Muscle of arm (tissue), 12 donors: ENCODE data around the gene CCDC81. TPM values are rescaled to one million over a fixed set of nuclear protein-coding genes. Genes with fewer than 3 reads are reported as not detected.
"Not testable (repeated sequence)": the region's sequence is repeated elsewhere in the genome, so short reads cannot be mapped to it uniquely, and the experiment has no call there.

ENCODE experiments used
- DNase-seq: peaks from one replicate; pipeline ENCODE4 v3.0.0-alpha.2; 2013
- polyA plus RNA-seq, 12 donors: library from polyadenylated mRNA; unstranded; fragments of 120-200 nt; gene quantifications; one replicate each; pipeline ENCODE4 v1.2.1, GENCODE V29; 2013; ENCODE audit not compliant: insufficient read length in 12 of 12

Gene CCDC81
- polyA plus RNA-seq, 12 donors, result 0.50 to 1.5 (median 0.88) TPM; not detected in 2

DNA sequence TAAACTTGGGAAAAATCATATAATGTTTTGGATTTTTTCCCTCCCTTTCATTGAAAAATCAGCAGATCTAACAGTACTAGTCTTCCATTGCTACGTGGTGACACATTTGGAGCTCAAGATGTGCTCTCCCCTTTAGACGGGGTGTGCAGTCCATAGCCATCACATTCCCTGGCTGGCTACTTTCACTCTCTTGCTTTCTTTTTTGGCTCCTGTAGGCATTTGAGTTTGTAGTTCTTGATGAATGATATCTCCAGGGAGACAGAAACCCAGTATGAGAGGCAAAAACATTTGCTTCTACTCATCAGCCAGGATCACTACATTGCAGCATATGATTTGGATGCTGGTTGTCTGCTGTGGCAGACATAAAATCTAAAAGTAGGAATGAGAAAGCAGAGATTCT, 12.1 kb downstream of the CCDC81 start:
- DNase-seq, result no peak

DNA sequence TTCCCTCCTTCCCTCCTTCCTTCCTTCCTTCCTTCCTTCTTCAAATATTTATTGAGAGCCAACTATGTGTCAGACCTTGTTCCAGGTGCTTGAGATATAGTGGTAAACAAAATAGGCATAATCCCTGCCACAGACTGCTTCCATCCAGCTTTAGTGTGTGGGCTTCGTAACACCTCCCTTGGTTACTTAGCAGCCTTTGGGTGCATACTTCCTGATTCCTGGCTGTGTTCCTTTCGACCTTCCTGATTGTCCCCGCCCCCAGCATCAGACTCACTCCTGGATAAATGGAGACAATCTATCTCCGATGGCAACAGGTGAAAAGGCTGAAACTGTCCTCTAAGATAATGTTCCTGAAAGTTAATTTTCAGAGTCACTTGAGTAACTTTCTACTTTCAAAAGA, 13.5 kb downstream of the CCDC81 start:
- DNase-seq, result no peak

DNA sequence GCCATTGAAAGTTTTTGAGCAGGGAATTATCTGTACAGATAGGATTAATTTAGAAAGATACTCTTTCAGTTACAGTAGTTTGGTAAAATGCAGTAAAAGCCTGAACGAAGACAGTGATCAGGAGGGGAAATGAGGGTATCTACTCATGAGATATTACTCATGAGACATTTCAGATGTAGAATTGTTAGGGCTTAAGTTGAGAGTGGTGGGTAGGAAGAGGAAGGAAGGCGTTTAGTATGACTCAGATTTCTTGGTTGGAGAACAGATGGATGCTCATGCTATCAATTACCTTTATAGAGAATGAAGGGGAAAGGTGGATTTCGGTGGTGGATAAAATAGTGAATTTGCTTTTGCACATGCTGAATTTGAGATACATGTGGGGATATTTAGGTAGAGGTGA, 15.8 kb downstream of the CCDC81 start:
- DNase-seq, result no peak

DNA sequence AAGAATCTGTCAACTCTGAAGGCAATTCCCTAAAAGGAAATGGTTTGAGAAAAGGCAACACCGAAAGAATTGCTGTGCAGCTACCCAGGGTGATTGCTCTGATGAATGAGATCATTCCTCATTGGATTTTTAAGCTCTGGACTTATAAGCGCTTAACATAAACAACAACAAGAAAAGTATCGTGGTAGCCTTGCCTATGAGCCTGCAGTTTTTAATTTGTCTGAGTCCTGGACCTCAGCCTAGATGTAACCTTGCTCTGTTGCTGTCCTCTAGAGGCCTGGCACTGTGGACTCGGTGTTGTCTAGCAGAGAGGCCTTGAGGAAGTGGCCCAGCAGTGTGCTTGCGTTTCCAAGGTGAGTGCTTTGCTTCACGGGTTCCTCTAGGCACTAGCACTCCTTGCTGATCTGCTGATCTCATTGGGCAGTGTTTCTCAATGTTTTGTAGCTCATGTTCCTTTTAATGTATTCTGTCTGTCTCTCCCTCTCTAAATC, 20.4 kb downstream of the CCDC81 start:
- DNase-seq, result no peak

DNA sequence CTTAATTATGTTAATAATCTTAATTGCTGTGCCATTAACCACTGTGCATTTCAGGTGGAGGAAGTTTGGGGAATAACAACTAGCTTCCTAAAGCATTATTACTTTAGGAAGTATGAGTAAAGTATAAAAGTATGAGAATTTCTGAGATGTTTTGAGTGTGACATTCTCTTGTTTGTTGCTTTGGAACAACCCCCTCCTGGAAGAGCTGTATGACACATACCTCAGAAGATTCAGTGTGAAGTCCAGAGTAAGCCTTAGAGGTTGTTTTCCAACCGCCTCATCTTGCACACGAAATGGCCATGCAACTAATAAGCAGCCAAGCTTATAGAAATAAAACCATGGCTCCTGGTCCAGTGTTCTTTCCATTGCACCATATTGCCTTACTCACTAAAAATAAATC, 21.7 kb downstream of the CCDC81 start:
- no peak for DNase-seq

DNA sequence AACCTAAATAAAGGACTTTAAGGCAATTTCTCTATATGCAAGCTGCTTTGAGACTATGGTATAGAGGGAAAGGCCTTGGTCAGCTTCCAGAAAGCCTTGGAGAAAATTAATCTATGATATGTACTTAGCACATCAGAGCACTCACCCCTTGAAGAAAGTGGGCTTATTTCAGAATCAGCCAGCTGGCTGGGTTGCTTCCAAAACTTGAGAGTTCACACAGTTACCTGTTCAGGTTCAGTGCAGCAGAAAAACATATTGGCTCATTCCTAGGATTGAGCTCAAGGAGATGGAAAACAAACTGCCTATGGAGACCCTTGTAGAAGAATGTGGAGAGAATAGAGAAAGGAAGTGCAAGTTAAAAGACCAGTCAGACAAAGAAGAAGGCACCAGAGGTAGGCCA, 22.7 kb downstream of the CCDC81 start:
- DNase-seq, result no peak

DNA sequence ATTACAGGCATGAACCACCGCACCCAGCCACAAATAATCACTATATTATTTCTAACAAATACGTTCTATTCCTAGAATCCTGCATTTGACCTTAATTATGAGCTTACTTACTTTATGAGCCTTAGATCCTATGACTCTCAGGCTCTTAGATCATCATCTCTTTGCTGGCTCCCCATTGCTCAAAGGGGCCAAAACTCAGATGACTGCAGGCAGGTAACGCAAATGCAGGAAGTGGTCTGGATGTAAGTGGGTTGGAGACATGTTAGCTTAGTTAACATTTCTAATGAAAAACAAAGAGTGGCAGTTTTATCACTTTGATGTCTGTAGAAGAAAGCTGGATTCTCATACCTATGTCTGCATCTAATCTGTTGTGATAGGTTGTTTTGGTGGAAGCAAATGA, 23.4 kb downstream of the CCDC81 start:
- DNase-seq, result no peak

DNA sequence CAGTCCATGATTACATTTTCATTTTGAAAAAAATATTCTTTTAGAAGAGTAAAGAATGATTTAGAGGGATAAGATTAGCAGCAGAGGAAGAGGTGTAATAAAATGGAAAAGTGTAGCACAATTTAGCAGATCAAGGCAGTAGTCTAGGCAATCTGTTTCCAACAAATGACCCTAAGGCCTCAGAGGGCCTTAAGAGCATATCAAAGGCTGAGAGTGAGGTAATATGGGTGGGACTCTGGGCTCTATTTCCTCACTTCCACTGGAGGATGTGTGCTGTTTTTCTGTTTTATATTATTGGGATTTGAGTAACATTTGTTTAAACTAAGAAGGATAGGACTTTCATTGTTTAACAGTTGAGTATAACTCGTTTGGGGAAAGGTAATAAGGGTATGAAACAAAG, 28.8 kb downstream of the CCDC81 start:
- DNase-seq, result no peak

DNA sequence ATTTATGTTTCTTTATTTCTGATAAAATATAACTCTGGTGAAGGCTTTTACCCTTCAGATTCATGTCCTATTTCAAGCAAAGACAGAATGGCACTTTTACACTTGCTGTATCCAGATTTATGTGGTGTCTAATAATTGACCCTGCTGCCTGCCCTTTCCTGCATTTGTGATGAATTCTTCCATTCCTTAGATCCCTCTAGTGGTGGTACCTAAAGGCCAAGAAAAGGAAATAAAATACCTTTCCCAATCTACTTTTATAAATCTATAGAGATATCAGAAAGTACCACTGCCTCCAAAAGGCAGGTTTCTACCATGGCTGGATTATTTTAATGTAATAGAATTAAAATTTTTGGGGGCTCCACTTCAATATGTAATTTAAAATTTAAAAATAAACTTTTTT, 34.2 kb downstream of the CCDC81 start:
- DNase-seq, result no peak

DNA sequence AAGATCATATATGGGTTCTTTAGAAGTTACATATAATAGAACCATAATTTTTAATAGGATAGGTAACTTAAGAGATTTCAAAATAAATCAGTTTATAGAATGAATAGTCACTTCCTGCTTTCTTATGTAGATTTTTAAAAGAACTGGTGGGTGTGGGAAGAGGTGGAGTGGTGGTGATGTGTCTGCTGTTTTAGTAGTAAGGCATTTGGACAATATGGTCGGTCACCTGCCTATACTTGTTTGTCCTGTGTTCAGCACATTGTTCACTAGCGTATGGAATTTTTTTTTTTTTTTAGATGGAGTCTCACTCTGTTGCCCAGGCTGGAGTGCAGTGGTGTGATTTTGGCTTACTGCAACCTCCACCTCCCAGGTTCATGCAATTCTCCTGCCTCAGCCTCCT, 39.3 kb downstream of the CCDC81 start:
- no peak for DNase-seq

DNA sequence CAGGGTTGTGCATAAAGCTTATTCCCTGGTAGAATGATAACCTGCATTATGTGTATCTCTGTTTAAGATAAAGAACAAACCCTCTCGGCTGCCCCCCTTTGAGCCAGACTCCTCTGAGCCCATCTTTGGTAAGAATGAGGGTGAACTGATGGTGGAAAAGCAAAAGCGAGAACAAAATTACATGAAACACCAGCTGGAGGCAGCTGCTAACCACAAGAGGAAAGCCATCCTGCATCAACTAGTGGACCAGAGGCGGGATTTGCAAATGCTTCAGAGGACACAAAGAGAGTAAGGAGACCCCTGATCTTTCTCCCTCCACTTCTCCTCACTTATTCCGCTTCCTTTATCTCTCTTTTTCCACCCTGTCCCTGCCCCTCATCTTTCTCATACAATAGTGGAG, 40.3 kb downstream of the CCDC81 start:
- no peak for DNase-seq

DNA sequence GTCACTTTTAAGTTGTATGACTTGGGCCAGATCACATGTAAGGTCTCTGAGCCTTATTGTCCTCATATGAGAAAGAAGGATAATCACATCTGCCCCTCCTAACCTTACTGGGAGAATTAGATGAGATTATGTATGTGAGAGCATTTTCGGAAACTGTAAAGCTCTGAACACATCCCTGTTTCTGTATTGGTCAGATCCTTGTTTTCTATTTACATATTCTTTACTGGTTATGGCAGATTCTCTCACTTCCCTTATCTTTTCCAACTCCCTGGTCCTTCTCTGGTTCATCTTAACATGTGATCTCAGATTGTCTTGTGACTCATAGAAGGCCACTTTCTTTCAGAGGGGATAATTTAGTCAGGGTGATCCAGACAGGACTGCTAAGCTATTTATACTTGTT, 41.8 kb downstream of the CCDC81 start:
- DNase-seq, result no peak

DNA sequence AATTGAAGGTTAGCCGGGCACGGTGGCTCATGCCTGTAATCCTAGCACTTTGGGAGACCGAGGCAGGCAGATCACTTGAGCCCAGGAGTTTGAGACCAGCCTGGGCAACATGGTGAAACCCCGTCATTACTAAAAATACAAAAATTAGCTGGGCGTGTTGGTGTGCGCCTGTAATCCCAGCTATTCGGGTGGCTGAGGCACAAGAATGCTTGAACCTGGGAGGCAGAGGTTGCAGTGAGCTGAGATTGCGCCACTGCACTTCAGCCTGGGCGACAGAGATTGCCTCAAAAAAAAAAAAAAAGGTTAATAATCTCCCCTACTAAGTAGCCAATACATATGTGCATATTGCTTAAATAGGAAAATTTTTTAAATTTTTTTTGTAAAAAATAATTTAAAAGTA, 42.3 kb downstream of the CCDC81 start:
- not testable (repeated sequence) for DNase-seq

DNA sequence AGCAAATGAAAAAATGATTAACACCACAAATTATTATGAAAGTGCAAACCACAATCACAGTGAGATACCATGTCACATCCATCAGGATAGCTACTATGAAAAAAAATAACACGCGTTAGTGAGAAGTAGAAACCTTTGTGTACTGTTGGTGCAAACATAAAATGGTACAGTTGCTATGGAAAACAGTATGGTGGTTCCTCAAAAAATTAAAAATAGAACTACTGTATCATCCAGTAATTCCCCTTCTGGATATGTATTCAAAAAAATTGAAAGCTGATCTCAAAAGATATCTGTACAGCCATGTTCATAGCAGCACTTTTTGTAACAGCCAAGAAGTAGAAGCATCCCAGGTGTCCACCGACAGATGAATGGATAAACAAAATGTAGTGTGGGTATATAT, 43.4 kb downstream of the CCDC81 start:
- DNase-seq, result no peak

DNA sequence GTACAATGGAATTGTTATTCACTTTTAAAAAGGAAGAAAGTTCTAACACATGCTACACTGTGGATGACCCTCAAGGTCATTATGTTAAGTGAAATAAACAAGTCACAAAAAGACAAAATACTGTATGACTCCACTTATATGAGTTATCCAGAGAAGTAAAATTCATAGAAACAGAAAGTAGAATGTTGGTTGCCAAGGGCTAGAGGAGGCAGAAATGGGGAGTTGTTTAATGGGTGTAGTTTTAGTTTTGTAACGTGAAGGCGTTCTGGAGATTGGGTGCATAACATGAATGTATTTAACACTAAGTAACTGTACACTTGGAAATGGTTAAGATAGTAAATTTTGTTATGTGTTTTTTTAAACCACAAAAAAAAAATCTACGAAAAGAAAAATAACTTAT, 43.8 kb downstream of the CCDC81 start:
- no peak for DNase-seq

DNA sequence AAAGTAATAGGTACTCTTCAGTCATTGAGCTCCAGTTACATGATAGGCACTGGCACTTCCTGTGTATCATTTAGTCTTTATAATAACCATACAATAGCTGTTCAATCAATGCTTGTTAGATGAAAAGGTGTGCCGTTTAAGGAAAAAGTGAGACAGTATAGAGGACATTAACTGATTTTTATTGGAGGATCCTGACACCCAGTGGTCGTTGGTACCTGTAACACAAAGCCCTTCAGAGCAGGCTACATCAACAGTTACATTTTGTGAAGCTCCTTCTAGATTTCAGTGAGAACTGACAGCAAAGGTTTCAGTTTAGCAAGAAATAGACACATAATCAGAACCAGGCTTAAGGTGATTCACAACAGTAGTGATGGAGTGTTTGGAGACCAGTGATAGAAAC, 44.2 kb downstream of the CCDC81 start:
- DNase-seq, result no peak

DNA sequence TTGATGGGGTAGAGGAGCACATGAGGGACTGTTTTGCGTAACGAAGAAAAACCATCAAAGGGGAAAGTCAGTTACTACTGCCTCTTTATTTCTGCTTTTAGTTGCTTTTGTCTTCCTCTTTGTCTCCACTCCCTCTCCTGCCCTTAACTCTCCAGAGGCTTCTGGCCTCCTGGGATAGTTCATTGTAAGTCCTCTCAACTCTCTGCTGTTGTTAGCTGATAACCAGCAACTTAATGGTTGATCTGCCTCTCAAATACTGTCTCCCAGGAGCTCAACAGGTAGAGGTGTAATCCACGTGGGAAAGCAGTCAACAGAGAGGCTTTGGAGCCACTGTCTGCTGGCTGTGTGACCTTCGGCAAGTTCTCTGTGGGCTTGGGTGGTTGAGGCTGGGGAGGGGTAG, 47.3 kb downstream of the CCDC81 start:
- no peak for DNase-seq

DNA sequence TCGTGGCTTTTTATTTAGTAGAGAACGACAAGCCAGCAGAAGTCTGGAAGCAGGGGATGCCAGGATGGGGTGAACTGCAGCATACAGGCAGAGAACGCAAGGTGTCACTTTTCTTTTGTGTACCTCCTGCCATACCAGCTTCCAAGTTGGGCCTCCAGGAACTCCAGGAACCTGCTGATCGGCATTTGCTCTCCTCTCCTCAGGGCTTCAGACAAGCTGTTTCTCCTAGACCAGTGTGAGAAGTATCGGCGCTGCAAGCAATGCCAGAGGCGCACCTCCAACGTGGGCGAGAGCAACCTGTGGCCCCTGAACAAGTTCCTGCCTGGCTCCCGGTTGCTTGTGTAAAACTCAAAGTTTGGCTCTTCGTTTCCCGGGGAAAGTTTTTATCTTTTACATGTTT, 47.7 kb downstream of the CCDC81 start:
- no peak for DNase-seq

DNA sequence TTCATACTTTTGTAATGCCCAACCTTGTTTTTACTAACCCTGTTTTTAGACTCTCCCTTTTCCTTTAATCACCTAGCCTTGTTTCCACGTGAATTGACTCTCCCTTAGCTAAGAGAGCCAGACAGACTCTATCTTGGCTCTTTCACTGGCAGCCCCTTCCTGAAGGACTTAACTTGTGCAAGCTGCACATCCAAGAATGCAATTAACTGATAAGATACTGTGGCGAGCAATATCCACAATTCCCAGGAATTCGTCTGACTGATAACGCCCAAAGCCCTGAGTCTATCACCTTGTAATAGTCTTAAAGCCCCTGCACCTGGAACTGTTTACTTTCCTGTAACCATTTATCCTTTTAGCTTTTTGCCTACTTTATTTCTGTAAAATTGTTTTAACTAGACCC, 48.8 kb downstream of the CCDC81 start:
- not testable (repeated sequence) for DNase-seq

DNA sequence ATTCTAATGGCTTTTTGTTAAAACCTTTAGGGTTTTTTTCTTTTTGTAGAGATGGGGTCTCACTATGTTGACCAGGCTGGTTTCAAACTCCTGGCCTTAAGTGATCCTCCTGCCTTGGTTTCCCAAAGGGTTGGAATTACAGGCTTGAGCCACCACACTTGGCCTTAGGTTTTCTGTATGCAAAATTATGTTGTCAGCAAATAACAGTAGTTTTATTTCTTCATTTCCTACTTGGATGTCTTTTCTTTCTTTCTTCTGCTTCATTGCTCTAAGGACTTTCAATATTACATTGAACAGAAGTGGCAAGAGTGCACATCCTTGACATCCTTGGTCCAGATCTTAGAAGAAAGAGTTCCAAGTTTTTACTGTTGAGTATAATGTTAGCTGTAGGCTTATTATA, 52.8 kb downstream of the CCDC81 start:
- DNase-seq, result no peak

DNA sequence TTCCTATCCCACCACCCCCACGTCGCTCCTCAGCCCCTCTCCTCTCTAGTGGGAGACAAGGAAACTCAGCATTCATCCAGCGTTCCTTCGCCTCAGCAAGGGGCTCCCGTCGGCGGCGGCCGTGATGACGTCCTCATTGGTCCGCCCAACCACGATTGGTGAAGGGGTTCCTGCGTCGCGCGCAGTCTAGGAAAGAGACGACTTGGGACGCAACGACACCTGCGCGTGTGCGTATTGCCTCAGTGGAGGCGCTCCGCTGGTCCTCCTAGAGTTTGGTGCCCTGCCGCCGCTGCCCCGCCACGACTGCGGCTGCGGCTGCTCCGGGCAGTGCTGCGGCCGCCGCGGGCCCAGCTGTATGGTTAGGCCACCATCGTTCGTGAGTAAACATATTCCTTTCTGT, 56.6 kb downstream of the CCDC81 start:
- no peak for DNase-seq

DNA sequence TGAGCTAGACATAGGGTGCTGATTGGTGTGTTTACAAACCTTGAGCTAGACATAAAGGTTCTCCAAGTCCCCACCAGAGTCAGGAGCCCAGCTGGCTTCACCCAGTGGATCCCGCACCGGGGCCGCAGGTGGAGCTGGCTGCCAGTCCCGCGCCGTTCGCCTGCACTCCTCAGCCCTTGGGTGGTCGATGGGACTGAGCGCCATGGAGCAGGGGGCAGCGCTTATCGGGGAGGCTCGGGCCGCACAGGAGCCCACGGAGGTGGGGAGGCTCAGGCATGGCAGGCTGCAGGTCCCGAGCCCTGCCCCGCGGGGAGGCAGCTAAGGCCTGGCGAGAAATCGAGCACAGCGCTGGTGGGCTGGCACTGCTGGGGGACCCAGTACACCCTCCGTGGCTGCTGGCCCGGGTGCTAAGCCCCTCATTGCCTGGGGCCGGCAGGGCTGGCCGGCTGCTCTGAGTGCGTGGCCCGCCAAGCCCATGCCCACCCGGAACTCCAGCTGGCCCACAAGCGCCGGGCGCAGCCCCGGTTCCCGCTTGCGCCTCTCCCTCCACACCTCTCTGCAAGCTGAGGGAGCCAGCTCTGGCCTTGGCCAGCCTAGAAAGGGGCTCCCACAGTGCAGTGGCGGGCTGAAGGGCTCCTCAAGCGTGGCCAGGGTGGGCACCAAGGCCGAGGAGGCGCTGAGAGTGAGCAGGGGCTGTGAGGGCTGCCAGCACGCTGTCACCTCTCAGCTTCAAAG, 58.8 kb downstream of the CCDC81 start:
- not testable (repeated sequence) for DNase-seq

DNA sequence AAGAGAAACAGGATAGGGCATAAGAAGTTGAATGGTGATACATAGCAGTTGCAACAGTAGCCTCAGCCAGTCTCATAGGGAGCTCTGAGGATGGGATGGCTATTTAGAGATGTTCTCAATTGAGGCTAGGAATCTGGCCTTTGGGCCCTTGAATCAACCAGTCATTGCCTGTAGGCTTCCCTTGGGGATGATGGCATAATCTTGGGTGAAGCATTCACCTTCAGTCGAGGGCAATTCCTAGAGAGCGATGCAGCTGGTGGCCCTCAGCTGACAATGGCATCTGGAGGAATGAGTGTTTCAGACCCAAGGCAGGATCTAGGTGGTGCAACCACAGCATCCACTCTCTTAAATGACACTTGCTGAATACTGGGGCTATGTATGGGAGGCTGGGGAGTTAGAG, 61.0 kb downstream of the CCDC81 start:
- no peak for DNase-seq

DNA sequence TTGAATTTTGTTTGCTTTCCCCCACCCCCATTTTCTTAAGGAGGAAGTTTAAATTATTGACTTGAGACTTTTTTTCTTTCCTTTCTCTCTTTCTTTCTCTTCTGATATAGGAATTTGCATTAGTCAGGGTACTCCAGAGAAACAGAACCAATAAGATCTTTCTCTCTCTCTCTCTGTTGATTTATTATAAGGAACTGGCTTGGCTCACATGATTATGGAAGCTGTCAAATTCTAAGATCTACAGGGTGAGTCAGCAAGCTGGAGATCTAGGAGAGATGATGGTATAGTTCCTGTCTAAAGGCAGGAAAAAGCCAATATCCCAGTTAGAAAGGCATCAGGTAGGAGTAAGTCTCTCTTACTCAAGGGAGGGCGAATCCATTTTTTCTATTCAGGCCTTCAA, 64.0 kb downstream of the CCDC81 start:
- DNase-seq, result no peak
